Daoy (cell line): Measurements from ENCODE around the gene PCDHGB7. TPM values are rescaled to one million over a fixed set of nuclear protein-coding genes. Genes with fewer than 3 reads are reported as not detected.
"Not testable (repeated sequence)": the region's sequence is repeated elsewhere in the genome, so short reads cannot be mapped to it uniquely, and the experiment has no call there.

ENCODE experiments used
- DNase-seq: peaks from one replicate; pipeline ENCODE4 v3.0.0-alpha.2; 2015; ENCODE audit warnings: low read depth
- total RNA-seq: library from RNA; depleted of rRNA; stranded (reverse); fragments of >200 nt; shearing (Covaris generic); gene quantifications from 2 replicates; pipeline ENCODE4 v1.2.3, GENCODE V29; 2014

Gene PCDHGB7
- total RNA-seq, 1 experiment from 2014 or later: 0.17 TPM

- not testable (repeated sequence) for DNase-seq
These were observed 19.5 kb upstream of the PCDHGB7 start, which contains the start of gene PCDHGB5 for GRCh38 chr5:141397756-141398551. PCDHGB5 (plus strand) TSS chr5:141397947; CDS start chr5:141398128, 181 bp downstream.

GRCh38 chr5:141398608-141399007 is 18.9 kb upstream of the PCDHGB7 start:
- no peak for DNase-seq

- DNase-seq: no peak
These were observed 17.8 kb upstream of the PCDHGB7 start for GRCh38 chr5:141399555-141400258.

GRCh38 chr5:141402553-141403243 is 14.8 kb upstream of the PCDHGB7 start, which contains the start of gene PCDHGA9:
PCDHGA9 (plus strand) TSS chr5:141402778; CDS start chr5:141402953, 175 bp downstream.
- no peak for DNase-seq

GRCh38 chr5:141403387-141403786 is 14.1 kb upstream of the PCDHGB7 start:
- DNase-seq: no peak

GRCh38 chr5:141407790-141408505 is 9.5 kb upstream of the PCDHGB7 start, which contains the start of gene PCDHGB6:
PCDHGB6 (plus strand) TSS chr5:141408021; CDS start chr5:141408203, 182 bp downstream.
- DNase-seq: peak; percentile 67

- DNase-seq: no peak
These were observed 7.7 kb upstream of the PCDHGB7 start for GRCh38 chr5:141409598-141410306.

GRCh38 chr5:141411575-141411974 is 5.9 kb upstream of the PCDHGB7 start:
- DNase-seq: no peak

- peak; percentile 30 for DNase-seq
These were observed 4.5 kb upstream of the PCDHGB7 start, which contains the start of gene PCDHGA10 for GRCh38 chr5:141412854-141413539. PCDHGA10 (plus strand) TSS chr5:141412987; CDS start chr5:141413176, 189 bp downstream.

- DNase-seq: no peak
These were observed 3.9 kb upstream of the PCDHGB7 start for GRCh38 chr5:141413540-141414069.

- DNase-seq: not testable (repeated sequence)
These were observed 2.8 kb upstream of the PCDHGB7 start for GRCh38 chr5:141414548-141415274.

- not testable (repeated sequence) for DNase-seq
These were observed 2.2 kb upstream of the PCDHGB7 start for GRCh38 chr5:141415275-141415618.

GRCh38 chr5:141419074-141419880 is 1.8 kb downstream of the PCDHGB7 start:
- no peak for DNase-seq

- peak; percentile 77 for DNase-seq
These were observed 3.5 kb downstream of the PCDHGB7 start, which contains the start of gene PCDHGA11 for GRCh38 chr5:141420855-141421488. PCDHGA11 (plus strand) TSS chr5:141421051; CDS start chr5:141421228, 177 bp downstream.

- no peak for DNase-seq
These were observed 4.0 kb downstream of the PCDHGB7 start for GRCh38 chr5:141421489-141421855.

- no peak for DNase-seq
These were observed 5.3 kb downstream of the PCDHGB7 start for GRCh38 chr5:141422742-141423291.

GRCh38 chr5:141427783-141428426 is 10.4 kb downstream of the PCDHGB7 start:
- no peak for DNase-seq
